GM12875 (cell line): ENCODE measurements around the gene IFNA2.
"Not testable (repeated sequence)": the region's sequence is repeated elsewhere in the genome, so short reads cannot be mapped to it uniquely, and the experiment has no call there.

ENCODE experiments used
- H3K4me3 ChIP-seq: one replicate; pipeline ENCODE4 v1.5.1; 2011; ENCODE audit warnings: low read depth, low read length, control low read depth
- CTCF ChIP-seq: IDR thresholded peaks from 2 replicates; pipeline ENCODE4 v1.5.1; 2011; ENCODE audit warnings: low read depth, mild to moderate bottlenecking, control low read depth, inconsistent platforms, low read length, moderate library complexity, borderline replicate concordance; ENCODE audit not compliant: insufficient read depth

Gene IFNA2

GRCh38 chr9:21381448-21382339 lies 3.5 kb downstream of the IFNA2 start:
- TF ChIP-seq CTCF: no peak
- peak overlapping the region; percentile 15 for H3K4me3 ChIP-seq

- H3K4me3 ChIP-seq: not testable (repeated sequence)
These were observed 13.7 kb downstream of the IFNA2 start for GRCh38 chr9:21371467-21371866.

GRCh38 chr9:21367957-21368356 lies 17.2 kb downstream of the IFNA2 start, which contains the start of gene IFNA13:
TSS of gene IFNA13 (minus strand) at chr9:21368057. CDS start at chr9:21368010, 47 bp downstream.
- no peak for TF ChIP-seq CTCF
- no peak within 1 kb of the TSS for H3K4me3 ChIP-seq

- H3K4me3 ChIP-seq: not testable (repeated sequence)
These were observed 18.0 kb downstream of the IFNA2 start for GRCh38 chr9:21367169-21367568.

GRCh38 chr9:21362287-21362686 lies 22.9 kb downstream of the IFNA2 start:
- no peak for TF ChIP-seq CTCF
- H3K4me3 ChIP-seq: no peak overlapping the region

- H3K4me3 ChIP-seq: no peak overlapping the region
- no peak for TF ChIP-seq CTCF
These were observed 27.4 kb downstream of the IFNA2 start for GRCh38 chr9:21357479-21358460.

- H3K4me3 ChIP-seq: no peak within 1 kb of the TSS
- no peak for TF ChIP-seq CTCF
These were observed 34.4 kb downstream of the IFNA2 start, which contains the start of gene IFNA6 for GRCh38 chr9:21350787-21351186. TSS of gene IFNA6 (minus strand) at chr9:21350887. CDS start at chr9:21350887, 0 bp downstream.
